Liver (tissue), 9 donors: ENCODE results near the gene TPRG1L. TPM values are rescaled to one million over a fixed set of nuclear protein-coding genes. Genes with fewer than 3 reads are reported as not detected.

Experiments used
- DNase-seq: peaks from one replicate; pipeline ENCODE4 v3.0.0-alpha.2; 2017; ENCODE audit warnings: low spot score
- H3K27ac ChIP-seq, 2 donors: one replicate each; pipeline ENCODE4 v1.7.0; 2013; ENCODE audit warnings: inconsistent platforms in 2 of 2, low read length in 2 of 2, control low read depth in 1 of 2, low read depth in 1 of 2, mild to moderate bottlenecking in 1 of 2
- H3K27me3 ChIP-seq, 4 donors: one replicate each; pipeline versions ENCODE4 v1.6.1 to v1.7.0; 2013; ENCODE audit warnings: low read length in 3 of 4, inconsistent platforms in 1 of 4, mild to moderate bottlenecking in 1 of 4, moderate library complexity in 1 of 4; ENCODE audit not compliant: control insufficient read depth in 4 of 4, insufficient read depth in 4 of 4
- H3K36me3 ChIP-seq, 4 donors: one replicate each; pipeline versions ENCODE4 v1.6.1 to v1.7.0; 2013; ENCODE audit warnings: low read length in 3 of 4, mild to moderate bottlenecking in 3 of 4, low read depth in 1 of 4, moderate library complexity in 1 of 4; ENCODE audit not compliant: control insufficient read depth in 4 of 4, insufficient read depth in 3 of 4
- H3K4me1 ChIP-seq, 4 donors: one replicate each; pipeline versions ENCODE4 v1.6.1 to v1.7.0; 2013; ENCODE audit warnings: low read length in 3 of 4, mild to moderate bottlenecking in 3 of 4, moderate library complexity in 1 of 4; ENCODE audit not compliant: control insufficient read depth in 4 of 4, insufficient read depth in 4 of 4
- H3K4me3 ChIP-seq, 3 donors: one replicate each; pipeline versions ENCODE4 v1.6.1 to v1.7.0; 2013; ENCODE audit warnings: low read length in 3 of 3, control low read depth in 1 of 3, low read depth in 1 of 3, mild to moderate bottlenecking in 1 of 3
- H3K9ac ChIP-seq, 2 donors: one replicate each; pipeline ENCODE4 v1.7.0; 2013; ENCODE audit warnings: low read length in 2 of 2, mild to moderate bottlenecking in 2 of 2, moderate library complexity in 2 of 2, control low read depth in 1 of 2, low read depth in 1 of 2
- H3K9me3 ChIP-seq, 4 donors: one replicate each; pipeline versions ENCODE4 v1.6.1 to v1.7.0; 2013; ENCODE audit warnings: low read length in 3 of 4; ENCODE audit not compliant: control insufficient read depth in 4 of 4
- FOXA1 ChIP-seq: IDR thresholded peaks from 2 replicates; pipeline ENCODE4 v1.6.1; 2016; ENCODE audit warnings: antibody characterized with exemption
- GABPA ChIP-seq, 2 donors: IDR thresholded peaks in 1 of 2; conservative IDR thresholded peaks in 1 of 2; 2 replicates each; pipeline ENCODE4 v1.6.1; 2016; ENCODE audit warnings: antibody characterized with exemption in 2 of 2, mild to moderate bottlenecking in 1 of 2, moderate library complexity in 1 of 2
- HNF4A ChIP-seq, 2 donors: conservative IDR thresholded peaks; 2 replicates each; pipeline ENCODE4 v1.6.1; 2016; ENCODE audit warnings: antibody characterized with exemption in 2 of 2, mild to moderate bottlenecking in 2 of 2
- HNF4G ChIP-seq: IDR thresholded peaks from 2 replicates; pipeline ENCODE4 v1.6.1; 2016; ENCODE audit warnings: antibody characterized with exemption
- JUND ChIP-seq, 2 donors: IDR thresholded peaks; 2 replicates each; pipeline ENCODE4 v1.6.1; 2016; ENCODE audit warnings: antibody characterized with exemption in 2 of 2
- NR2F2 ChIP-seq: IDR thresholded peaks from 2 replicates; pipeline ENCODE4 v1.6.1; 2016; ENCODE audit warnings: antibody characterized with exemption
- RXRA ChIP-seq, 2 donors: IDR thresholded peaks; 2 replicates each; pipeline ENCODE4 v1.6.1; 2017 to 2018; ENCODE audit warnings: antibody characterized with exemption in 2 of 2, mild to moderate bottlenecking in 1 of 2
- SP1 ChIP-seq: IDR thresholded peaks from 2 replicates; pipeline ENCODE4 v1.6.1; 2018; ENCODE audit warnings: antibody characterized with exemption, mild to moderate bottlenecking
- TAF1 ChIP-seq: conservative IDR thresholded peaks from 2 replicates; pipeline ENCODE4 v1.6.1; 2016; ENCODE audit warnings: antibody characterized with exemption, mild to moderate bottlenecking
- YY1 ChIP-seq: IDR thresholded peaks from 2 replicates; pipeline ENCODE4 v1.6.1; 2016; ENCODE audit warnings: antibody characterized with exemption, mild to moderate bottlenecking
- WGBS: extraction: QIAGEN DNeasy Blood & Tissue Kit; methylation state at CpG from one replicate; pipeline ENCODE4 v1.1.7; 2013; 5-methylcytosine and 5-hydroxymethylcytosine counted together
- polyA plus RNA-seq, 2 donors: library from polyadenylated mRNA; stranded (reverse) in 1 of 2; unstranded in 1 of 2; fragments of 200-250 nt in 1 of 2; fragments of >200 nt in 1 of 2; fragmentation: Nextera tagmentation in 1 of 2; extraction: Ambion mirVana in 1 of 2; gene quantifications; one replicate each; pipeline versions ENCODE4 v1.2.1 to v1.2.3, GENCODE V29; 2013 to 2015
- total RNA-seq, 2 donors: library from RNA; depleted of rRNA; stranded (reverse); fragments of >200 nt; gene quantifications; one replicate each; pipeline ENCODE4 v1.2.3, GENCODE V29; 2014
- TF ChIP-seq, protein P1 (sequence below): IDR thresholded peaks from 2 replicates; pipeline ENCODE4 v1.6.1; 2016; ENCODE audit warnings: antibody characterized with exemption
- TF ChIP-seq, protein P2 (sequence below): IDR thresholded peaks from 2 replicates; pipeline ENCODE4 v1.6.1; 2016; ENCODE audit warnings: antibody characterized with exemption, mild to moderate bottlenecking
- TF ChIP-seq, protein P3 (sequence below): fragments of 150-350 bp; IDR thresholded peaks from 2 replicates; pipeline ENCODE4 v1.5.1; 2017; ENCODE audit warnings: improper control_type of control experiment, low read depth, low read length; ENCODE audit not compliant: missing input control
- donor health status: healthy.
- donor health status: healthy.
- donor health status: healthy.
- donor health status: healthy.
- donor health status: healthy.

TPRG1L gene
- total and polyA plus RNA-seq, 4 donors: 29.3 to 51.0 (median 43.9) TPM

DNA sequence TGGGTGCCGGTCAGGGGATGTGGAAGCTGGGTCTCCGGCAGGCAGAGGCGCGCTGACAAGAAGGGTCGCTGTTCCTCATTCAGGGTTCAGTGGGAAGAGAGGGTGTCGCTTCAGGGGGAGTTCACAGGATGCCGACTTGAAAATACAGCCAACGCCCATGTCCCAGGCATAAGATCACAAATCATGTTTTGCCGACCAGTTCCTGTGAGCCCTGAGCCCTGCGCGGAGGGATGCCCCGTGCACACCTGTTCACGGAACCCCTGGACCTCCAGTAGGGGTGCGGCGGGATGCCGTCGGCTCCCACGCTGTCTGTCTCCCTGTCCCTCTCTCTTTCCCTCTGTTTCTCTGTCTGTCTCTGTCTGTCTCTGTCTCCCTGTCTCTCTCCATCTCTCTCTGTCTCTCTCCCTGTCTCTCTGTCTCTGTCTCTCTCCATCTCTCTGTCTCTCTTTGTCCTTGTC is 54.3 kb downstream of the TPRG1L start:
- H3K9ac ChIP-seq: no peak overlapping the region
- H3K4me3 ChIP-seq: no peak overlapping the region
- no peaks in the 10 kb centered on the region for H3K36me3 ChIP-seq
- no peak overlapping the region for H3K27ac ChIP-seq
- H3K4me1 ChIP-seq: no peaks in the 10 kb centered on the region
- no peaks in the 10 kb centered on the region for H3K27me3 ChIP-seq
- WGBS: 81% methylated on average over 18 of the region's 18 CpGs
- H3K9me3 ChIP-seq: no peaks in the 10 kb centered on the region
- no peak for TF ChIP-seq NR2F2
- no peak for TF ChIP-seq YY1
- TF ChIP-seq, protein P1, sequence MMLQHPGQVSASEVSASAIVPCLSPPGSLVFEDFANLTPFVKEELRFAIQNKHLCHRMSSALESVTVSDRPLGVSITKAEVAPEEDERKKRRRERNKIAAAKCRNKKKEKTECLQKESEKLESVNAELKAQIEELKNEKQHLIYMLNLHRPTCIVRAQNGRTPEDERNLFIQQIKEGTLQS: no peak
- TF ChIP-seq GABPA (IDR thresholded peaks at IDR 0.05 in 1 of 2, conservative IDR thresholded peaks at IDR 0.05 in 1 of 2): no peak
- TF ChIP-seq FOXA1: no peak
- TF ChIP-seq, protein P2, sequence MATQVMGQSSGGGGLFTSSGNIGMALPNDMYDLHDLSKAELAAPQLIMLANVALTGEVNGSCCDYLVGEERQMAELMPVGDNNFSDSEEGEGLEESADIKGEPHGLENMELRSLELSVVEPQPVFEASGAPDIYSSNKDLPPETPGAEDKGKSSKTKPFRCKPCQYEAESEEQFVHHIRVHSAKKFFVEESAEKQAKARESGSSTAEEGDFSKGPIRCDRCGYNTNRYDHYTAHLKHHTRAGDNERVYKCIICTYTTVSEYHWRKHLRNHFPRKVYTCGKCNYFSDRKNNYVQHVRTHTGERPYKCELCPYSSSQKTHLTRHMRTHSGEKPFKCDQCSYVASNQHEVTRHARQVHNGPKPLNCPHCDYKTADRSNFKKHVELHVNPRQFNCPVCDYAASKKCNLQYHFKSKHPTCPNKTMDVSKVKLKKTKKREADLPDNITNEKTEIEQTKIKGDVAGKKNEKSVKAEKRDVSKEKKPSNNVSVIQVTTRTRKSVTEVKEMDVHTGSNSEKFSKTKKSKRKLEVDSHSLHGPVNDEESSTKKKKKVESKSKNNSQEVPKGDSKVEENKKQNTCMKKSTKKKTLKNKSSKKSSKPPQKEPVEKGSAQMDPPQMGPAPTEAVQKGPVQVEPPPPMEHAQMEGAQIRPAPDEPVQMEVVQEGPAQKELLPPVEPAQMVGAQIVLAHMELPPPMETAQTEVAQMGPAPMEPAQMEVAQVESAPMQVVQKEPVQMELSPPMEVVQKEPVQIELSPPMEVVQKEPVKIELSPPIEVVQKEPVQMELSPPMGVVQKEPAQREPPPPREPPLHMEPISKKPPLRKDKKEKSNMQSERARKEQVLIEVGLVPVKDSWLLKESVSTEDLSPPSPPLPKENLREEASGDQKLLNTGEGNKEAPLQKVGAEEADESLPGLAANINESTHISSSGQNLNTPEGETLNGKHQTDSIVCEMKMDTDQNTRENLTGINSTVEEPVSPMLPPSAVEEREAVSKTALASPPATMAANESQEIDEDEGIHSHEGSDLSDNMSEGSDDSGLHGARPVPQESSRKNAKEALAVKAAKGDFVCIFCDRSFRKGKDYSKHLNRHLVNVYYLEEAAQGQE: no peak
- no peak for TF ChIP-seq HNF4G
- TF ChIP-seq TAF1: no peak
- no peak for TF ChIP-seq HNF4A (conservative IDR thresholded peaks at IDR 0.05)
- no peak for TF ChIP-seq RXRA (IDR thresholded peaks at IDR 0.05)
- no peak for TF ChIP-seq JUND (IDR thresholded peaks at IDR 0.05)
- TF ChIP-seq, protein P3, sequence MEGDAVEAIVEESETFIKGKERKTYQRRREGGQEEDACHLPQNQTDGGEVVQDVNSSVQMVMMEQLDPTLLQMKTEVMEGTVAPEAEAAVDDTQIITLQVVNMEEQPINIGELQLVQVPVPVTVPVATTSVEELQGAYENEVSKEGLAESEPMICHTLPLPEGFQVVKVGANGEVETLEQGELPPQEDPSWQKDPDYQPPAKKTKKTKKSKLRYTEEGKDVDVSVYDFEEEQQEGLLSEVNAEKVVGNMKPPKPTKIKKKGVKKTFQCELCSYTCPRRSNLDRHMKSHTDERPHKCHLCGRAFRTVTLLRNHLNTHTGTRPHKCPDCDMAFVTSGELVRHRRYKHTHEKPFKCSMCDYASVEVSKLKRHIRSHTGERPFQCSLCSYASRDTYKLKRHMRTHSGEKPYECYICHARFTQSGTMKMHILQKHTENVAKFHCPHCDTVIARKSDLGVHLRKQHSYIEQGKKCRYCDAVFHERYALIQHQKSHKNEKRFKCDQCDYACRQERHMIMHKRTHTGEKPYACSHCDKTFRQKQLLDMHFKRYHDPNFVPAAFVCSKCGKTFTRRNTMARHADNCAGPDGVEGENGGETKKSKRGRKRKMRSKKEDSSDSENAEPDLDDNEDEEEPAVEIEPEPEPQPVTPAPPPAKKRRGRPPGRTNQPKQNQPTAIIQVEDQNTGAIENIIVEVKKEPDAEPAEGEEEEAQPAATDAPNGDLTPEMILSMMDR: no peak
- TF ChIP-seq SP1: no peak
- no peak for DNase-seq

Other genes with a start within 250 kb of the TPRG1L start
- 1 to 10 TPM in 1 of 2 donors, under 1 TPM in 1; 0.65 to 5.6 TPM for gene ARHGEF16, start 170.3 kb upstream of the TPRG1L start, total RNA-seq
- 1 to 10 TPM; 2.4 to 3.3 TPM for gene ARHGEF16, start 170.3 kb upstream of the TPRG1L start, polyA plus RNA-seq
- gene MEGF6, start 13.5 kb upstream of the TPRG1L start, total RNA-seq: 10 to 100 TPM in 1 of 2 donors, 1 to 10 TPM in 1; 4.6 to 11.0 TPM
- gene MEGF6, start 13.5 kb upstream of the TPRG1L start, polyA plus RNA-seq: 1 to 10 TPM; 1.3 to 3.4 TPM
- 10 to 100 TPM; 10.7 to 14.6 TPM for gene WRAP73, start 25.1 kb downstream of the TPRG1L start, total RNA-seq
- gene WRAP73, start 25.1 kb downstream of the TPRG1L start, polyA plus RNA-seq: 1 to 10 TPM; 7.6 to 9.4 TPM
- under 1 TPM; 0.08 to 0.19 TPM for gene TP73, start 27.5 kb downstream of the TPRG1L start, total RNA-seq
- gene TP73, start 27.5 kb downstream of the TPRG1L start, polyA plus RNA-seq: under 1 TPM; 0.18 to 0.29 TPM
- gene CCDC27, start 127.4 kb downstream of the TPRG1L start, total RNA-seq: not detected
- gene CCDC27, start 127.4 kb downstream of the TPRG1L start, polyA plus RNA-seq: not detected
- 10 to 100 TPM in 1 of 2 donors, 1 to 10 TPM in 1; 1.8 to 82.9 TPM for gene SMIM1, start 147.7 kb downstream of the TPRG1L start, total RNA-seq
- 10 to 100 TPM in 1 of 2 donors, 1 to 10 TPM in 1; 9.0 to 11.5 TPM for gene SMIM1, start 147.7 kb downstream of the TPRG1L start, polyA plus RNA-seq
- gene LRRC47, start 171.5 kb downstream of the TPRG1L start, total RNA-seq: 10 to 100 TPM; 13.2 to 23.8 TPM
- 10 to 100 TPM in 1 of 2 donors, 1 to 10 TPM in 1; 8.7 to 17.5 TPM for gene LRRC47, start 171.5 kb downstream of the TPRG1L start, polyA plus RNA-seq
- gene CEP104, start 232.2 kb downstream of the TPRG1L start, total RNA-seq: 10 to 100 TPM in 1 of 2 donors, 1 to 10 TPM in 1; 9.1 to 23.2 TPM
- 10 to 100 TPM in 1 of 2 donors, 1 to 10 TPM in 1; 7.5 to 14.9 TPM for gene CEP104, start 232.2 kb downstream of the TPRG1L start, polyA plus RNA-seq
- 1 to 10 TPM; 4.2 to 6.1 TPM for gene DFFB, start 232.5 kb downstream of the TPRG1L start, total RNA-seq
- 1 to 10 TPM in 1 of 2 donors, under 1 TPM in 1; 0.92 to 1.6 TPM for gene DFFB, start 232.5 kb downstream of the TPRG1L start, polyA plus RNA-seq